Measurements from ENCODE around the gene JARID2.

DNA sequence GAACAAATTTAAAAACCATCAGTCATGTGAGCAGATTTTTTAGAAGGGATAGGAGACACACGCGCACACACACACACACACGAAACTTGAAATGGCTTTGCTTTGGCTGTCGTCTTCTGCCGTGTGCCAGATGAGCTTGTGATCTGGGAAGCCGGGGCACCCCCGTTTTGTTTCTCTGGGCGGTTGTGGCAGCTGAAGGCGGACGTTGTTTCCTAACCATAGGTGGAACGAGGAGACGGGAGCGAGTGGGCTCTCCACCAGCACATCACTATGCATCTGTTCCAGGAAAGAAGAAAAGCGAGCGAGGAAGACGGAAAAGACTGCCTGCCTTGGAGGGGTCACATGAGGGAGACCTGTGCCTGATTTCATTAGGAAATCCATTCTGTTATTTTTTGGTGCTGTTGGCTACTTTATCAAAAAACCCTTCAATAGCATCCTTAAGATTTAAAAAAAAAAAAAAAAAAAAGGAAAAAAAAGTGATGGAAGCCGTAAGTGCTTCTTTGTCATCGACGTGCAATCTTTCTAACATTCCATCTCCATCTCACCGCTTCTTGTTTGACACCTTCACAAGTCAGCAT, 274.8 kb downstream of the JARID2 start:
- TF ChIP-seq, protein P1, sequence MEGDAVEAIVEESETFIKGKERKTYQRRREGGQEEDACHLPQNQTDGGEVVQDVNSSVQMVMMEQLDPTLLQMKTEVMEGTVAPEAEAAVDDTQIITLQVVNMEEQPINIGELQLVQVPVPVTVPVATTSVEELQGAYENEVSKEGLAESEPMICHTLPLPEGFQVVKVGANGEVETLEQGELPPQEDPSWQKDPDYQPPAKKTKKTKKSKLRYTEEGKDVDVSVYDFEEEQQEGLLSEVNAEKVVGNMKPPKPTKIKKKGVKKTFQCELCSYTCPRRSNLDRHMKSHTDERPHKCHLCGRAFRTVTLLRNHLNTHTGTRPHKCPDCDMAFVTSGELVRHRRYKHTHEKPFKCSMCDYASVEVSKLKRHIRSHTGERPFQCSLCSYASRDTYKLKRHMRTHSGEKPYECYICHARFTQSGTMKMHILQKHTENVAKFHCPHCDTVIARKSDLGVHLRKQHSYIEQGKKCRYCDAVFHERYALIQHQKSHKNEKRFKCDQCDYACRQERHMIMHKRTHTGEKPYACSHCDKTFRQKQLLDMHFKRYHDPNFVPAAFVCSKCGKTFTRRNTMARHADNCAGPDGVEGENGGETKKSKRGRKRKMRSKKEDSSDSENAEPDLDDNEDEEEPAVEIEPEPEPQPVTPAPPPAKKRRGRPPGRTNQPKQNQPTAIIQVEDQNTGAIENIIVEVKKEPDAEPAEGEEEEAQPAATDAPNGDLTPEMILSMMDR (IDR thresholded peaks at IDR 0.05), result no peak
- TF ChIP-seq EP300 (IDR thresholded peaks at IDR 0.05) (no peak), POLR2A (IDR thresholded peaks at IDR 0.05) (no peak), POLR2AphosphoS5 (IDR thresholded peaks at IDR 0.05) (no peak)

Measured in sigmoid colon (tissue), 4 donors.